Hepatic stellate cell (primary cell): ENCODE results near the gene DNAH9.
"Not testable (repeated sequence)": the region's sequence is repeated elsewhere in the genome, so short reads cannot be mapped to it uniquely, and the experiment has no call there.

Experiments
- DNase-seq: peaks from one replicate; pipeline ENCODE4 v3.0.0; 2011; ENCODE audit warnings: low spot score

DNAH9 gene

GRCh38 chr17:11921296-11921695 lies 323.0 kb downstream of the DNAH9 start:
- DNase-seq, result no peak

GRCh38 chr17:11922638-11923037 lies 324.4 kb downstream of the DNAH9 start:
- DNase-seq, result no peak

- no peak for DNase-seq
Measured at GRCh38 chr17:11924076-11924475, 325.8 kb downstream of the DNAH9 start.

GRCh38 chr17:11925262-11926021 lies 327.2 kb downstream of the DNAH9 start:
- DNase-seq, result no peak

GRCh38 chr17:11928436-11928835 lies 330.2 kb downstream of the DNAH9 start:
- DNase-seq, result no peak

- DNase-seq, result no peak
Measured at GRCh38 chr17:11932337-11932898, 334.1 kb downstream of the DNAH9 start.

- peak; percentile 23 for DNase-seq
Measured at GRCh38 chr17:11935734-11936406, 337.6 kb downstream of the DNAH9 start.

GRCh38 chr17:11940904-11941303 lies 342.6 kb downstream of the DNAH9 start:
- no peak for DNase-seq

- not testable (repeated sequence) for DNase-seq
Measured at GRCh38 chr17:11943086-11943485, 344.8 kb downstream of the DNAH9 start.

- DNase-seq, result no peak
Measured at GRCh38 chr17:11943759-11944347, 345.6 kb downstream of the DNAH9 start.

- DNase-seq, result no peak
Measured at GRCh38 chr17:11944587-11944986, 346.3 kb downstream of the DNAH9 start.

GRCh38 chr17:11948789-11949188 lies 350.5 kb downstream of the DNAH9 start:
- DNase-seq, result peak; percentile 51

GRCh38 chr17:11949571-11949970 lies 351.3 kb downstream of the DNAH9 start:
- DNase-seq, result not testable (repeated sequence)

- DNase-seq, result no peak
Measured at GRCh38 chr17:11950771-11951519, 352.7 kb downstream of the DNAH9 start.

- no peak for DNase-seq
Measured at GRCh38 chr17:11952610-11953009, 354.3 kb downstream of the DNAH9 start.

GRCh38 chr17:11953924-11954323 lies 355.7 kb downstream of the DNAH9 start:
- DNase-seq, result no peak

GRCh38 chr17:11954936-11955335 lies 356.7 kb downstream of the DNAH9 start:
- no peak for DNase-seq

GRCh38 chr17:11969565-11969964 lies 371.3 kb downstream of the DNAH9 start:
- no peak for DNase-seq

- not testable (repeated sequence) for DNase-seq
Measured at GRCh38 chr17:11972741-11973140, 374.5 kb downstream of the DNAH9 start.

- no peak for DNase-seq
Measured at GRCh38 chr17:11979795-11980194, 381.5 kb downstream of the DNAH9 start.

- DNase-seq, result no peak
Measured at GRCh38 chr17:11980813-11981212, 382.5 kb downstream of the DNAH9 start.

GRCh38 chr17:11981862-11982261 lies 383.6 kb downstream of the DNAH9 start:
- DNase-seq, result no peak
